Measurements from ENCODE around the gene ZNF184.
"Not testable (repeated sequence)": the region's sequence is repeated elsewhere in the genome, so short reads cannot be mapped to it uniquely, and the experiment has no call there.

The ZNF184 gene

GRCh38 chr6:27424851-27425250 lies 48.1 kb downstream of the ZNF184 start:
- not testable (repeated sequence) for DNase-seq (ENCODE audit: low spot score)

DNA sequence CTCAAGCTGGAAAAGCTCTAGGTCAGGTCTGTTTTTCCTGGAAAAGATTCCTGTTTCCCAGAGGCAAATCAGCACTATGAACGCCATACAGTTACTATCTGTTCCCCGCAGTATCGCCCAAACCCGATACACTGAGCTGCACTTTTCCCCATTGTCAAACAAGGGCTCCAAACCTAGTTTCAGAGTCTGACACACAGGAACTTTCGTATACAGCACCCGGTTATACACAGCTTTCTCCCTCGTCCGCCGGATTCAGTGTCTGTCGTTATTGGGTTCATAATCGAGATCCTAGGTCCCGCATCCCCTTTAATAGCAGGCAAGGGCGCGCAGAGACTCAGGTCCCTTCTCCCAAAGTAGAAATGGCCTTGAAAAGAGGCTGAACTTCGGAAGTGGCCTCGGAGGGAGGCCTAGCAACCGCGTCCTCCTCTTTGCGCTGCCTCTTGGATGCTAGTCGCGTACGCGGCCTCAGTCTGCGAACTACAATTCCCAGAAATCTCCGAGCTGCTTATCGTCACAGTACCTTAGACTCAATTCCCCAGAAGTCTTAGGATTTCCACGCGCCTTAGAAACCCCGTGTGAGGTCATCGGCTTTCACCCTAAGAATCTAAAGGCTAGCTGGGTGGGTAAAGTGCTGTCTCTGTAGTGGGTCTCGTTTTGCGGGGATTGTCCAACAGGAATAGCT lies 50.1 kb downstream of the ZNF184 start:
- no peak for DNase-seq (ENCODE audit: low spot score)

DNA sequence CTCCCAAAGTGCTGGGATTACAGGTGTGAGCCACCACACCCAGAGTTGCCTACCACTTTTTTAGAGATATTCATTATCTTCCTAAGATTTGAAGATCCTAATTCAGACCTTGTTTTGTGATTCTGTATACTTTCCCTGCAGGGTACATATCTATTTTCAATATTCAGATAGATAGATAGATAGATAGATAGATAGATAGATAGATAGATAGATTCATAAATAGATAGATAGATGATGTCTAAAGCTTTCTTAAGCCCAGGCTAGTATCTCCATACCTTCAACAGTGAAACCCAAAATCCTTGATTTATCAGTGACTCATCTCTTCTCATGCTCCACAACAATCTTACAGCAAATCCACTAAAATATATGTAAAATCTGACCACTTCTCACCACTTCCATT lies 53.5 kb downstream of the ZNF184 start:
- DNase-seq (ENCODE audit: low spot score), result no peak

GRCh38 chr6:27415898-27416297 lies 57.0 kb downstream of the ZNF184 start:
- no peak for DNase-seq (ENCODE audit: low spot score)

- DNase-seq (ENCODE audit: low spot score), result no peak
These were observed 57.9 kb downstream of the ZNF184 start for GRCh38 chr6:27414996-27415395.

DNA sequence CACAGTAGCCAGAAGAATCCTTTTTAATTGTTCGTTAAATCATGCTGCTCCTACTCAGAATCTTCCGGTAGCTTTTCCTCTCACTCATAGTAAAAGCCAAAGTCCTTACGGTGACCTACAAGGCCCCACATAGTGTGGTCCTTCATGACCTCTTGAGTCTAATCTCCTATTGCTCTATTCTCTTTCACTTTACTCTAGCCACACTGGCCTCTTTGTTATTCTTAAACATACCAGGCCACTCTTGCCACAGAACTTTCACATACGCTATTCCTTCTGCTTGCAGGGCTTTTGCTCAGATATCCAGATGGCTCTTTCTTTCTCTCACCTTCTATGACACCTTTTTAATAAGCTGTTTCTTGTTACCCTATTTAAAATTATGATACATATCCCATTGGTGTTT lies 58.6 kb downstream of the ZNF184 start:
- DNase-seq (ENCODE audit: low spot score), result no peak

DNA sequence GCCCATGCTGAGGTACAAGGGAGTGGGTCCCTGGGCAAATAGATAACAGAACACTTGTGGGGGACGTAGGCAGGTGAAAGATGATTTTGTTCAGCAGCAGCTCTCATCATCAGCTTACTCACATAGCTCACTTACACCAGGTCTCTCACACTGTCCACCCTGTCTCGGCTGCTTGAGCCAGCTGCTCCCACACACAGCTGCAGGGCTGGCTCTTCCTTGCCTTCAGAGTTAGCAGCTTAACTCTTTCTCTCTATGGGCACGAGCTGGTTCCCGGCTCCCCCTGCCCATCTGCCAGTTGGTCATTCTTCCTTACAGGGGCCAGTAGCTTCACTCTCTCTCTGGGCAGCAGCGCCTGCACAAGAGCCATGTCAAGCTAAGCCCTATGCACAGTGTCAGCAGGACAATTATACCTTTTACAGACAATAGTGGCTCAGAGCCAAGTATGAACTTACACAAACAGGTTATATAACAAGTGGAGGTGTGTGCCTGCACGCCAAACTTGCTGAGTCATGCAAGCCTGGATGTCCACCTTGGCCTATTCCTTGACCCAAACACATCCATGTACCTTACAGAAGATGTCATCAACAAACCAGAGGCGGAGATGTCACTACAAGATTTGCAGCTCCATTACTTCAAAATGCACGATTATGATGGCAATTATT lies 65.6 kb downstream of the ZNF184 start:
- no peak for DNase-seq (ENCODE audit: low spot score)

GRCh38 chr6:27406085-27406484 lies 66.8 kb downstream of the ZNF184 start:
- no peak for DNase-seq (ENCODE audit: low spot score)

- no peak for DNase-seq (ENCODE audit: low spot score)
These were observed 71.8 kb downstream of the ZNF184 start for GRCh38 chr6:27400877-27401642.
